ENCODE measurements around the gene TDRD7. TPM values are rescaled to one million over a fixed set of nuclear protein-coding genes. Genes with fewer than 3 reads are reported as not detected.

Gene TDRD7
- total and polyA plus RNA-seq, 2 of the 13 experiments (the other 11 are each of a cell fraction or from before 2014, with no cell fraction given): 9.8 to 15.5 TPM

- TF ChIP-seq THRA (CRISPR knock-in tag; IDR thresholded peaks at IDR 0.05; ENCODE audit: borderline replicate concordance): peak; percentile 70; the same call in 1 of the 2 replicates
- peak; percentile 97 for TF ChIP-seq ZNF770 (CRISPR knock-in tag; IDR thresholded peaks at IDR 0.05)
- TF ChIP-seq GMEB1 (CRISPR knock-in tag; IDR thresholded peaks at IDR 0.05; ENCODE audit: borderline replicate concordance): peak; percentile 41; the same call in 1 of the 2 replicates
- peak; percentile 62 for TF ChIP-seq TFE3 (CRISPR knock-in tag; IDR thresholded peaks at IDR 0.05)
- TF ChIP-seq KLF6 (CRISPR knock-in tag; IDR thresholded peaks at IDR 0.05): peak; percentile 51; the same call in 1 of the 2 replicates
- no peak for TF ChIP-seq CEBPG (CRISPR knock-in tag; IDR thresholded peaks at IDR 0.05)
- peak; percentile 94 for TF ChIP-seq STAG1 (CRISPR knock-in tag; IDR thresholded peaks at IDR 0.05)
- TF ChIP-seq, protein P1, sequence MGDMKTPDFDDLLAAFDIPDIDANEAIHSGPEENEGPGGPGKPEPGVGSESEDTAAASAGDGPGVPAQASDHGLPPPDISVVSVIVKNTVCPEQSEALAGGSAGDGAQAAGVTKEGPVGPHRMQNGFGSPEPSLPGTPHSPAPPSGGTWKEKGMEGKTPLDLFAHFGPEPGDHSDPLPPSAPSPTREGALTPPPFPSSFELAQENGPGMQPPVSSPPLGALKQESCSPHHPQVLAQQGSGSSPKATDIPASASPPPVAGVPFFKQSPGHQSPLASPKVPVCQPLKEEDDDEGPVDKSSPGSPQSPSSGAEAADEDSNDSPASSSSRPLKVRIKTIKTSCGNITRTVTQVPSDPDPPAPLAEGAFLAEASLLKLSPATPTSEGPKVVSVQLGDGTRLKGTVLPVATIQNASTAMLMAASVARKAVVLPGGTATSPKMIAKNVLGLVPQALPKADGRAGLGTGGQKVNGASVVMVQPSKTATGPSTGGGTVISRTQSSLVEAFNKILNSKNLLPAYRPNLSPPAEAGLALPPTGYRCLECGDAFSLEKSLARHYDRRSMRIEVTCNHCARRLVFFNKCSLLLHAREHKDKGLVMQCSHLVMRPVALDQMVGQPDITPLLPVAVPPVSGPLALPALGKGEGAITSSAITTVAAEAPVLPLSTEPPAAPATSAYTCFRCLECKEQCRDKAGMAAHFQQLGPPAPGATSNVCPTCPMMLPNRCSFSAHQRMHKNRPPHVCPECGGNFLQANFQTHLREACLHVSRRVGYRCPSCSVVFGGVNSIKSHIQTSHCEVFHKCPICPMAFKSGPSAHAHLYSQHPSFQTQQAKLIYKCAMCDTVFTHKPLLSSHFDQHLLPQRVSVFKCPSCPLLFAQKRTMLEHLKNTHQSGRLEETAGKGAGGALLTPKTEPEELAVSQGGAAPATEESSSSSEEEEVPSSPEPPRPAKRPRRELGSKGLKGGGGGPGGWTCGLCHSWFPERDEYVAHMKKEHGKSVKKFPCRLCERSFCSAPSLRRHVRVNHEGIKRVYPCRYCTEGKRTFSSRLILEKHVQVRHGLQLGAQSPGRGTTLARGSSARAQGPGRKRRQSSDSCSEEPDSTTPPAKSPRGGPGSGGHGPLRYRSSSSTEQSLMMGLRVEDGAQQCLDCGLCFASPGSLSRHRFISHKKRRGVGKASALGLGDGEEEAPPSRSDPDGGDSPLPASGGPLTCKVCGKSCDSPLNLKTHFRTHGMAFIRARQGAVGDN (CRISPR knock-in tag; IDR thresholded peaks at IDR 0.05): peak; percentile 63
- TF ChIP-seq EHMT2 (IDR thresholded peaks at IDR 0.05; ENCODE audit: borderline replicate concordance, low read depth, low read length): peak; percentile 32; the same call in 1 of the 2 replicates
- TF ChIP-seq RFXAP (CRISPR knock-in tag; IDR thresholded peaks at IDR 0.05; ENCODE audit: borderline replicate concordance): no peak
- no peak for TF ChIP-seq BORCS8-MEF2B (CRISPR knock-in tag; IDR thresholded peaks at IDR 0.05)
- TF ChIP-seq PHF5A (CRISPR knock-in tag; IDR thresholded peaks at IDR 0.05; ENCODE audit: low read depth, unreplicated experiment): no peak
- no peak for TF ChIP-seq PAWR (CRISPR knock-in tag; IDR thresholded peaks at IDR 0.05; ENCODE audit: borderline replicate concordance)
- TF ChIP-seq FLYWCH1 (CRISPR knock-in tag; IDR thresholded peaks at IDR 0.05): no peak
Observed at GRCh38 chr9:97386733-97387503, 25.0 kb upstream of the TDRD7 start (continued).

Data from HepG2 (cell line).